Measurements from ENCODE around the gene PNKD.

GRCh38 chr2:218230882-218231281, 39.4 kb upstream of the PNKD start:
- TF ChIP-seq CTCF (conservative IDR thresholded peaks at IDR 0.05 in 1 of 2, IDR thresholded peaks at IDR 0.05 in 1 of 2; ENCODE audit: low read depth in 1 of 2, low read length in 2 of 2), result peak; percentile 18 to 20
- no peak for TF ChIP-seq EZH2 (IDR thresholded peaks at IDR 0.05; ENCODE audit: low read length, missing control alignments)
